Tongue (tissue), 2 donors: Measurements from ENCODE around the gene NOCT. TPM values are rescaled to one million over a fixed set of nuclear protein-coding genes. Genes with fewer than 3 reads are reported as not detected.
"Not testable (repeated sequence)": the region's sequence is repeated elsewhere in the genome, so short reads cannot be mapped to it uniquely, and the experiment has no call there.

Experiments
- DNase-seq: peaks from one replicate; pipeline ENCODE4 v3.0.0-alpha.2; 2015
- total RNA-seq: library from RNA; depleted of rRNA; stranded (reverse); fragments of >200 nt; gene quantifications from one replicate; pipeline ENCODE4 v1.2.3, GENCODE V29; 2014

NOCT gene
- total RNA-seq, result 11.1 TPM

- peak; percentile 93 for DNase-seq
These were observed at the start of gene NOCT for GRCh38 chr4:139015269-139015947. NOCT (plus strand) TSS chr4:139015781; CDS start chr4:139015982, 201 bp downstream.

- DNase-seq, result no peak
These were observed 48.3 kb upstream of the NOCT start for GRCh38 chr4:138967313-138967712.

- no peak for DNase-seq
These were observed 42.4 kb upstream of the NOCT start for GRCh38 chr4:138972956-138973801.

GRCh38 chr4:138975225-138975624, 40.4 kb upstream of the NOCT start:
- no peak for DNase-seq

GRCh38 chr4:138976526-138976925, 39.1 kb upstream of the NOCT start:
- no peak for DNase-seq

- DNase-seq, result peak; percentile 36
These were observed 38.1 kb upstream of the NOCT start for GRCh38 chr4:138977524-138977923.

- DNase-seq, result no peak
These were observed 37.5 kb upstream of the NOCT start for GRCh38 chr4:138978028-138978585.

GRCh38 chr4:138978600-138978999, 37.0 kb upstream of the NOCT start:
- DNase-seq, result no peak

- DNase-seq, result no peak
These were observed 35.8 kb upstream of the NOCT start for GRCh38 chr4:138979742-138980141.

GRCh38 chr4:138981930-138982390, 33.6 kb upstream of the NOCT start:
- peak; percentile 56 for DNase-seq

GRCh38 chr4:138982754-138983153, 32.8 kb upstream of the NOCT start:
- no peak for DNase-seq

GRCh38 chr4:138983690-138984089, 31.9 kb upstream of the NOCT start:
- DNase-seq, result no peak

- no peak for DNase-seq
These were observed 30.9 kb upstream of the NOCT start for GRCh38 chr4:138984647-138985046.

- DNase-seq, result no peak
These were observed 22.9 kb upstream of the NOCT start for GRCh38 chr4:138992676-138993075.

- DNase-seq, result no peak
These were observed 19.5 kb upstream of the NOCT start for GRCh38 chr4:138996090-138996489.

- no peak for DNase-seq
These were observed 15.9 kb upstream of the NOCT start for GRCh38 chr4:138999666-139000065.

- not testable (repeated sequence) for DNase-seq
These were observed 15.4 kb upstream of the NOCT start for GRCh38 chr4:139000134-139000533.

- DNase-seq, result not testable (repeated sequence)
These were observed 14.2 kb upstream of the NOCT start for GRCh38 chr4:139001430-139001829.

GRCh38 chr4:139003668-139004067, 11.9 kb upstream of the NOCT start:
- DNase-seq, result not testable (repeated sequence)

GRCh38 chr4:139005774-139006173, 9.8 kb upstream of the NOCT start:
- DNase-seq, result no peak

- DNase-seq, result no peak
These were observed 7.9 kb upstream of the NOCT start for GRCh38 chr4:139007640-139008039.

GRCh38 chr4:139008278-139008677, 7.3 kb upstream of the NOCT start:
- not testable (repeated sequence) for DNase-seq

GRCh38 chr4:139009702-139010101, 5.9 kb upstream of the NOCT start:
- no peak for DNase-seq
